Spinal cord (tissue), 10 donors: ENCODE measurements around the gene FOLR1. TPM values are rescaled to one million over a fixed set of nuclear protein-coding genes. Genes with fewer than 3 reads are reported as not detected.
"Not testable (repeated sequence)": the region's sequence is repeated elsewhere in the genome, so short reads cannot be mapped to it uniquely, and the experiment has no call there.

Experiments used
- DNase-seq, 6 donors: peaks; one replicate each; pipeline versions ENCODE4 v3.0.0 to v3.0.0-alpha.2; 2013 to 2015; ENCODE audit warnings: low spot score in 6 of 6, low read depth in 4 of 6
- H3K27ac ChIP-seq: one replicate; pipeline ENCODE4 v1.5.1; 2013; ENCODE audit warnings: low read depth, low read length, control low read depth
- H3K27me3 ChIP-seq: one replicate; pipeline ENCODE4 v1.6.1; 2013; ENCODE audit warnings: low read length; ENCODE audit not compliant: control insufficient read depth, insufficient read depth
- H3K36me3 ChIP-seq: one replicate; pipeline ENCODE4 v1.6.1; 2013; ENCODE audit warnings: low read length; ENCODE audit not compliant: control insufficient read depth, insufficient read depth
- H3K4me1 ChIP-seq: one replicate; pipeline ENCODE4 v1.6.1; 2013; ENCODE audit warnings: low read length; ENCODE audit not compliant: control insufficient read depth, insufficient read depth
- H3K4me3 ChIP-seq: one replicate; pipeline ENCODE4 v1.5.1; 2013; ENCODE audit warnings: low read depth, low read length, control low read depth
- H3K9me3 ChIP-seq: one replicate; pipeline ENCODE4 v1.6.1; 2013; ENCODE audit warnings: low read length; ENCODE audit not compliant: control insufficient read depth, insufficient read depth
- WGBS: methylation state at CpG from one replicate; pipeline ENCODE4 v1.1.5; 2013; ENCODE audit warnings: missing lambda C conversion rate; ENCODE audit not compliant: insufficient coverage; 5-methylcytosine and 5-hydroxymethylcytosine counted together
- polyA plus RNA-seq, 2 donors: library from polyadenylated mRNA; unstranded; fragments of 120-200 nt; gene quantifications; one replicate each; pipeline ENCODE4 v1.2.1, GENCODE V29; 2013; ENCODE audit not compliant: insufficient read length in 2 of 2
- total RNA-seq, 2 donors: library from RNA; depleted of rRNA in 1 of 2; stranded (reverse); fragments of 120-200 nt in 1 of 2; fragments of >200 nt in 1 of 2; gene quantifications; one replicate each; pipeline versions ENCODE4 v1.2.3 to v1.2.4, GENCODE V29; 2013 to 2014
- donor health status: healthy.

The FOLR1 gene
- total and polyA plus RNA-seq, 4 donors, result 1.9 to 172 (median 4.0) TPM

- no peaks in the 10 kb centered on the region for H3K36me3 ChIP-seq
- no peak overlapping the region for H3K27ac ChIP-seq
- no peak overlapping the region for H3K4me3 ChIP-seq
- no peaks in the 10 kb centered on the region for H3K4me1 ChIP-seq
- WGBS, result 92% methylated on average over 12 of the region's 16 CpGs
- H3K9me3 ChIP-seq, result no peaks in the 10 kb centered on the region
- DNase-seq, result no peak
- H3K27me3 ChIP-seq, result peaks cover 4% of the 10 kb centered on the region
Observed at GRCh38 chr11:72162891-72163492, 28.9 kb upstream of the FOLR1 start.

GRCh38 chr11:72164187-72164586 is 27.8 kb upstream of the FOLR1 start:
- not testable (repeated sequence) for H3K27ac ChIP-seq, H3K9me3 ChIP-seq, H3K36me3 ChIP-seq, H3K27me3 ChIP-seq, H3K4me3 ChIP-seq, DNase-seq, H3K4me1 ChIP-seq
- no CpG with 5 or more reads among the region's 3 CpGs for WGBS

GRCh38 chr11:72169046-72169555 is 22.8 kb upstream of the FOLR1 start:
- DNase-seq, H3K27ac ChIP-seq, H3K27me3 ChIP-seq, H3K9me3 ChIP-seq, H3K4me3 ChIP-seq, H3K36me3 ChIP-seq, H3K4me1 ChIP-seq: not testable (repeated sequence)
- 100% methylated on average over 3 of the region's 5 CpGs for WGBS

- DNase-seq, H3K9me3 ChIP-seq: not testable (repeated sequence)
- WGBS, result 82% methylated on average over 1 of the region's 3 CpGs
Observed at GRCh38 chr11:72169754-72170153, 22.2 kb upstream of the FOLR1 start.

GRCh38 chr11:72172043-72172442 is 19.9 kb upstream of the FOLR1 start:
- not testable (repeated sequence) for H3K4me1 ChIP-seq, H3K4me3 ChIP-seq, H3K27me3 ChIP-seq, H3K27ac ChIP-seq, H3K9me3 ChIP-seq, DNase-seq, H3K36me3 ChIP-seq
- WGBS, result 77% methylated on average over 1 of the region's 4 CpGs

More at GRCh38 chr11:72169754-72170153, 22.2 kb upstream of the FOLR1 start:
- not testable (repeated sequence) for H3K27ac ChIP-seq, H3K27me3 ChIP-seq, H3K4me1 ChIP-seq, H3K36me3 ChIP-seq, H3K4me3 ChIP-seq

GRCh38 chr11:72173291-72173690 is 18.6 kb upstream of the FOLR1 start:
- H3K36me3 ChIP-seq, result no peaks in the 10 kb centered on the region
- no peaks in the 10 kb centered on the region for H3K27me3 ChIP-seq
- H3K9me3 ChIP-seq, result no peaks in the 10 kb centered on the region
- 88% methylated on average over 1 of the region's 3 CpGs for WGBS
- no peak overlapping the region for H3K27ac ChIP-seq
- H3K4me3 ChIP-seq, result no peak overlapping the region
- no peak for DNase-seq
- peaks cover 3% of the 10 kb centered on the region for H3K4me1 ChIP-seq

GRCh38 chr11:72174302-72175070 is 17.5 kb upstream of the FOLR1 start:
- H3K27ac ChIP-seq, result no peak overlapping the region
- no peak for DNase-seq
- no peaks in the 10 kb centered on the region for H3K9me3 ChIP-seq
- WGBS, result 88% methylated on average over 7 of the region's 8 CpGs
- H3K4me1 ChIP-seq, result peaks cover under 1% of the 10 kb centered on the region
- H3K4me3 ChIP-seq, result no peak overlapping the region
- H3K27me3 ChIP-seq, result no peaks in the 10 kb centered on the region
- H3K36me3 ChIP-seq, result no peaks in the 10 kb centered on the region

GRCh38 chr11:72177656-72178055 is 14.3 kb upstream of the FOLR1 start:
- WGBS, result 92% methylated on average over 2 of the region's 6 CpGs
- no peaks in the 10 kb centered on the region for H3K4me1 ChIP-seq

GRCh38 chr11:72179049-72179803 is 12.7 kb upstream of the FOLR1 start:
- WGBS, result no CpG with 5 or more reads among the region's 7 CpGs

More at GRCh38 chr11:72177656-72178055, 14.3 kb upstream of the FOLR1 start:
- Histone ChIP-seq H3K4me3 (no peak overlapping the region), H3K27me3 (no peaks in the 10 kb centered on the region), H3K9me3 (no peaks in the 10 kb centered on the region), H3K27ac (no peak overlapping the region), H3K36me3 (no peaks in the 10 kb centered on the region)
- no peak for DNase-seq

More at GRCh38 chr11:72179049-72179803, 12.7 kb upstream of the FOLR1 start:
- H3K27ac ChIP-seq, result no peak overlapping the region
- DNase-seq, result no peak
- H3K9me3 ChIP-seq, result no peaks in the 10 kb centered on the region
- no peak overlapping the region for H3K4me3 ChIP-seq
- H3K27me3 ChIP-seq, result no peaks in the 10 kb centered on the region
- H3K4me1 ChIP-seq, result no peaks in the 10 kb centered on the region
- no peaks in the 10 kb centered on the region for H3K36me3 ChIP-seq
